ENCODE results near the gene AUH.
A peak's percentile ranks its signal among the peaks of the same experiment; 100 is the strongest.

Gene AUH

GRCh38 chr9:91296354-91296753 lies 65.4 kb downstream of the AUH start:
- DNase-seq (ENCODE audit: low read depth, low spot score): no peak

- no peak for DNase-seq (ENCODE audit: low read depth, low spot score)
Measured at GRCh38 chr9:91295357-91295756, 66.4 kb downstream of the AUH start.

GRCh38 chr9:91291866-91292265 lies 69.9 kb downstream of the AUH start:
- no peak for DNase-seq (ENCODE audit: low read depth, low spot score)

- no peak for DNase-seq (ENCODE audit: low read depth, low spot score)
Measured at GRCh38 chr9:91289244-91289643, 72.5 kb downstream of the AUH start.

GRCh38 chr9:91285729-91286353 lies 75.9 kb downstream of the AUH start:
- DNase-seq (ENCODE audit: low read depth, low spot score): no peak

- no peak for DNase-seq (ENCODE audit: low read depth, low spot score)
Measured at GRCh38 chr9:91282292-91282691, 79.4 kb downstream of the AUH start.

- DNase-seq (ENCODE audit: low read depth, low spot score): peak; percentile 3
Measured at GRCh38 chr9:91279296-91280204, 82.2 kb downstream of the AUH start.

GRCh38 chr9:91276513-91276912 lies 85.2 kb downstream of the AUH start:
- DNase-seq (ENCODE audit: low read depth, low spot score): no peak

- DNase-seq (ENCODE audit: low read depth, low spot score): no peak
Measured at GRCh38 chr9:91275655-91276054, 86.1 kb downstream of the AUH start.

- no peak for DNase-seq (ENCODE audit: low read depth, low spot score)
Measured at GRCh38 chr9:91274949-91275492, 86.7 kb downstream of the AUH start.

GRCh38 chr9:91273853-91274552 lies 87.7 kb downstream of the AUH start:
- DNase-seq (ENCODE audit: low read depth, low spot score): no peak

- DNase-seq (ENCODE audit: low read depth, low spot score): no peak
Measured at GRCh38 chr9:91271156-91271555, 90.6 kb downstream of the AUH start.

- no peak for DNase-seq (ENCODE audit: low read depth, low spot score)
Measured at GRCh38 chr9:91269907-91270491, 91.7 kb downstream of the AUH start.

- no peak for DNase-seq (ENCODE audit: low read depth, low spot score)
Measured at GRCh38 chr9:91266448-91266847, 95.3 kb downstream of the AUH start.

GRCh38 chr9:91265514-91265913 lies 96.2 kb downstream of the AUH start:
- DNase-seq (ENCODE audit: low read depth, low spot score): no peak

- DNase-seq (ENCODE audit: low read depth, low spot score): no peak
Measured at GRCh38 chr9:91261417-91261816, 100.3 kb downstream of the AUH start.

- no peak for DNase-seq (ENCODE audit: low read depth, low spot score)
Measured at GRCh38 chr9:91259162-91259561, 102.6 kb downstream of the AUH start.

GRCh38 chr9:91258451-91258850 lies 103.3 kb downstream of the AUH start:
- DNase-seq (ENCODE audit: low read depth, low spot score): no peak

- DNase-seq (ENCODE audit: low read depth, low spot score): no peak
Measured at GRCh38 chr9:91256235-91256634, 105.5 kb downstream of the AUH start.

GRCh38 chr9:91255327-91255726 lies 106.4 kb downstream of the AUH start:
- no peak for DNase-seq (ENCODE audit: low read depth, low spot score)

- no peak for DNase-seq (ENCODE audit: low read depth, low spot score)
Measured at GRCh38 chr9:91253488-91253887, 108.2 kb downstream of the AUH start.

- DNase-seq (ENCODE audit: low read depth, low spot score): no peak
Measured at GRCh38 chr9:91248707-91249106, 113.0 kb downstream of the AUH start.

Data from ELF-1 (cell line).